DOHH2 (cell line): ENCODE data around the gene PARP15.

Source experiments
- CTCF ChIP-seq: fragments of 200-600 bp; sonication (generic); IDR thresholded peaks from one replicate; pipeline ENCODE4 v1.5.1; 2014; ENCODE audit warnings: antibody characterized with exemption, mild to moderate bottlenecking, low read depth, low read length; ENCODE audit not compliant: poor library complexity, severe bottlenecking
- EZH2phosphoT487 ChIP-seq: fragments of 200-600 bp; sonication (generic); IDR thresholded peaks from 2 replicates; pipeline ENCODE4 v1.6.1; 2017; ENCODE audit warnings: borderline replicate concordance, mild to moderate bottlenecking, antibody characterized with exemption, low read length, moderate library complexity, mixed read lengths

GRCh38 chr3:122555275-122556071, 22.0 kb upstream of the PARP15 start:
- no peak for TF ChIP-seq CTCF
- TF ChIP-seq EZH2phosphoT487: no peak
